GM19328 (cell line): ENCODE results near the gene ADAMTSL2.
"Not testable (repeated sequence)": the region's sequence is repeated elsewhere in the genome, so short reads cannot be mapped to it uniquely, and the experiment has no call there.

ENCODE experiments used
- ATAC-seq: cut with Tn5 transposase; IDR thresholded peaks from one replicate; pipeline ENCODE4 v1.9.1; 2021; ENCODE audit warnings: mild to moderate bottlenecking, moderate library complexity; ENCODE audit not compliant: unreplicated experiment

The ADAMTSL2 gene

DNA sequence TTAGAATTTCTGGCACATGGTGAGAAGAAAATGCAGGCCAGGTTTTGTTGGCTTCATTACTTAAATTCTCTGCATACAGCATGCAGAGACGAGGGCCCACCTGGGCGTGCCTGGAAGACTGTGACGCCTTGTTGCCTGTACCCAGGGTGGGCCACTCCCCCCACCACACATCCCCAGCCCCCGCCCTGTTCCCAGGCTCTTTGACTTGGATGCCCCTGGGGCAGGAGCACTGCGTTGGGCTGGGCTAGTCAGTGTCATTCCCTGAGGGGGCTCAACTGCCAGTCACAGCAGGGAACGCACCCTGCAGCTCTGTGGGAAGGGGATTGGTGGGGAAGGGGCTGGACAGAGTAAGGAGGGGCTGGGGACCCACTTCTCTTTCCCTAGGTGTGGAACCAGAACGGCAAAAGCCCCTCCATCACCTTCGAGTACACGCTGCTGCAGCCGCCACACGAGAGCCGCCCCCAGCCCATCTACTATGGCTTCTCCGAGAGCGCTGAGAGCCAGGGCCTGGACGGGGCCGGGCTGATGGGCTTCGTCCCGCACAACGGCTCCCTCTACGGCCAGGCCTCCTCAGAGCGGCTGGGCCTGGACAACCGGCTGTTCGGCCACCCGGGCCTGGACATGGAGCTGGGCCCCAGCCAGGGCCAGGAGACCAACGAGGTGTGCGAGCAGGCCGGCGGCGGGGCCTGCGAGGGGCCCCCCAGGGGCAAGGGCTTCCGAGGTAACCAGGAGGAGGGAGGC, 19.6 kb downstream of the ADAMTSL2 start:
- ATAC-seq, result no peak

DNA sequence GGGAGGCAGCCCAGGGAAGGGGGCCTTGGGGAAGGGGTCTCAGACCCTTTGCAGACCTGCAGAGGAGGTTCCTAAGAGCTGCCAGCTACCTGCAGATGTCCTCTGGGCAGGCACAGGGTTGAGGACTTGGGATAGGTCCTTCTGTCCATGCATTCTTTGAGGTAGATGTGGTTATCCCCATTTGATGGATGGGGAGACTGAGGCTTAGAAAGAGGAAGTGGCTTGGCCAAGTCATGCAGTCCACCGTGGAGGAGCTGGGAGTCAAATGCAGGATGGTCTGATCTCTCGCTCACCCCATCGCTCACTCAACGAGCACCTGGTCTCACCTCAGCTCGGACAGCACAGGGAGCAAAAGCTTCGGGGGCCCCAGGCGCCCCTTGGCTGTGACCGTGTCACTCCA, 20.2 kb downstream of the ADAMTSL2 start:
- no peak for ATAC-seq

DNA sequence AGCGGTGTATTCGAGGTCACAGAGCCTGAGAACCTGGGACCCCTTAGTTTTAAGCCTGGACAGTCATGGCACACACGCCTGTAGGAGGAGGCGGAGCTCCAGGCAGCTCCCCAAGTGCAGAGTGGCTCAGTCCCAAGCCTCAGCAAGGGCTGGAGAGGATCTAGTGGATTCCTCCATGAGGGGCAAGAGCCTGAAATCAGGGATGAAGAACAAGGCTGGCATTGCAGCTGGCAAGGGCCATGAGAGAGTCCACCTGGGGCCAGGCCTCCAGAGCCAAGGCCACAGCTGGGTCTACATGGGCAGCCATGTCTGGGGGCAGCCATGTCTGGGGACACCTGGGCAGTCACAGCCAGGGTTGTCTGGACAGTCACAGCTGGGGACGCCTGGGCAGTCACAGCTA, 21.9 kb downstream of the ADAMTSL2 start:
- no peak for ATAC-seq

DNA sequence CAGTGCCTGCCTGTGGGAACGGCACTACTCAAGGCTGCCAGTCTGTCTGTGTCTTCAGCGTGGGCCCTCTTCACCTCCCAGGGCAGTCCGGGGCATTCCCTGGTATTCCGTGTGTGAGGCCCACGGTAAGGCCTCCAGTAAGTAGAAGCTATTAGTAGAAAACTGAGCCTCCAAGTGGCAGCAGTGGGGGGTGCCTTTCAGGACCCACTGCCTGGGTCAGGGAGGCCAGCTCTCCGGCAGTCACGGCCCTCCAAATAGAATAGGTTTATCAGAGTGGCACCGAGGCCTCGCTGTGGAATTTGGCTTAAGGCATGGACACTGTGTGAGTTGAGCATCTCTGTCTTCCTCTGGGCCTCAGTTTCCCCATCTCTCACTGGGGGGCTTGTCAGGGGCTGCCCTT, 23.1 kb downstream of the ADAMTSL2 start:
- no peak for ATAC-seq

DNA sequence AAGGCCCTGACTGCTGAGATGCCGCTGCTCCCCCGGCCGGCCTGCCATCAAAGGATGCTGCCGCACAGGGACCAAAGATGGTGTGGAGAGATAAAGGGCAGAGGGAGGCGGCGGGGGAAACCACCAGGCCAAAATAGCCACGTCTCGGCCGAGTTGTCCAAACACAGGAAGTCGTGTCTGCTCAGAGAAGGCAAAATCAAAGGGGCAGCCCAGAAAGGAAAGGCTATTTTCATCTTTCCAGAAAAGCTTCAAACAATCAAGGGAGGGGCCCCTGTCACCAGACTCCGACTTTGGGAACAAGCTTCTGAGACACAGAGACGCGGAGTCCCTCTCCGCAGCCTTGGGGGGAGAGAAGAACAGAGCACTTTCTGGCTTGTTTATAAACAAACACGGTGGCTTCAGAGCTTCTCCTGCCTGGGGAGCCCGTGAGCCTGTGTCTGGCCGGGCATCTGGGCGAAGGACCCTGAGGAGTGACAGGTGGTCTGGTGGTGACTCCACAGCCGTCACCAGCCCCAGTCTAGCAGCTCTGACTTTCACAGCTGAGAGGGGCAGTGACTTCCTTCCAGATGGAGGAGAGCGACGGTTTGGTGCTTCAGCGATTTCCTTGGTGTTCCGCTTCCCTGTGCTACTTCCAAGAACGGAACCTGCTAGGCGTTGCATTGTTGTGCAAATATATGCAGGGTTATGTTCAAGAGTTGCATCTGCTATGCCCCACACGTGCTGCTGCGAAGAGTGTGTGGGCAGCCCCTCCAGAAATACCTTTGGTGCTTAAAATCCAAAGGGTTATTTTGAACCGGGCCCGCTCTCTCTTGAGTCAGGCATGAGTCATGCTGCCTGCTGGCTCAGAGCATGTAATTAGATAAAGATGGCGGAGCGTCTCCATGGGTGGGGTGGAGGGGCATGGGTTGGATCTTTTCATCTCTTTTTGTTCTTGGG, 24.0 kb downstream of the ADAMTSL2 start:
- ATAC-seq, result no peak

DNA sequence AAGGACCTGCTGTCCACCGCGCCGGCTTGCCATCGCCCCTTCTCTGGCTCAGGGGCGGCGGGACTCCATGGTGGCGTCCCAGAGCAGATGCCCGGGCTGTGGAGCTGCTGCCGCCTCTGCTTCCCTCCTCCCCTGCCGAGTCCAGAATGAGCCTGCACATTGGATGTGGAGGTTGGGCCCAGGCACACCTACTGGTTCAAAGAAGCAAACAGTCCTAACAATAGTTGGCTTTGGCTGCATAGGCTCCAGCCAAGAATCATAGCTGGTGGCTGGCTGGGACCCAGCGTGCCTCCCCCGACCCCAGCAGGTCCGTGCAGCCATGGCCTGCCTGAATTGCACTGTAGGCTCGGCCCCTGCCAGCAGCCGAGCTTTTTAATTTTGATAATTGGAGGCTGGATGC, 25.8 kb downstream of the ADAMTSL2 start:
- no peak for ATAC-seq

DNA sequence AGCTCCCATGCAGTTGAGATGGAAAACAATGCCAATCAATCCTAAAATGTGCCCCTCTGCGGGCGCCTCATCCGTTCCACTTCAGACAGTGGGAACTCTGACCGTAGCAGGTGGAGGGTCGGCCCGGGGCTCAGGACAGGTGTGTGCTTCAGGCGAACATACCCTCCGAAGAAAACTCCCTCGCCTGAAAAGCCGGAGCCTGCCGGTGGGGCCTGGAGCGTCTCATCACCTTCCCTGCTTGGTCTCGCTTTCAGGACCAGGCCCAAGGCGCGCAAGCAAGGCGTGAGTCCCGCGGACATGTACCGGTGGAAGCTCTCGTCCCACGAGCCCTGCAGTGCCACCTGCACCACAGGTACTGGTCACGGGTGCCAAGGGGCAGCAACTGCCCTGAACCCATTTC, 26.4 kb downstream of the ADAMTSL2 start:
- no peak for ATAC-seq

DNA sequence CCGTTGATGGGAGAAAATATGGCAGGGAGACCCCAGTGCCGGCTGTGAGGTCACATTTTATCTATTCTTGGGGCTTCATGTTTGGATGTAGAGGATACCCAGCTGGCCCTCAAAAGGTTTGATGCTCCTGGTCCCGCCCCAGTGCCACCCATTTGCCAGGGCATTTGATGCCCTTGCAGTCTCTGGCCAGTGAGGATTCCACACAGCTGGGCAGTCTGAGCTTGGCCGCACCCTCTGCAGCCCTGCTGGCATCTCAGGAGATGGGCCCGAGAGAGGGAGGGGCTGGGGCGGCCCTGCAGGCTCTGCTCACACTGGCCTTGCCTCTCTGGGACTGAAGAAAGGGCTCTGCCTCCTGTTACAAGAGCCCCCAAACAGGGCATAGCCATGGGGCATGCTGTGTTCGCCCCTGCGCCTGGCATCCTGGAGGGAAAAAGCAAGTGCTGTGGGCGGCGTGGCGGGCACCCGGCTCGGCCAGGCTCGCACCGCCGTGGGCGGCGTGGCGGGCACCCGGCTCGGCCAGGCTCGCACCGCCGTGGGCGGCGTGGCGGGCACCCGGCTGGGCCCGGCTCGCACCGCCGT, 27.6 kb downstream of the ADAMTSL2 start:
- ATAC-seq, result no peak

DNA sequence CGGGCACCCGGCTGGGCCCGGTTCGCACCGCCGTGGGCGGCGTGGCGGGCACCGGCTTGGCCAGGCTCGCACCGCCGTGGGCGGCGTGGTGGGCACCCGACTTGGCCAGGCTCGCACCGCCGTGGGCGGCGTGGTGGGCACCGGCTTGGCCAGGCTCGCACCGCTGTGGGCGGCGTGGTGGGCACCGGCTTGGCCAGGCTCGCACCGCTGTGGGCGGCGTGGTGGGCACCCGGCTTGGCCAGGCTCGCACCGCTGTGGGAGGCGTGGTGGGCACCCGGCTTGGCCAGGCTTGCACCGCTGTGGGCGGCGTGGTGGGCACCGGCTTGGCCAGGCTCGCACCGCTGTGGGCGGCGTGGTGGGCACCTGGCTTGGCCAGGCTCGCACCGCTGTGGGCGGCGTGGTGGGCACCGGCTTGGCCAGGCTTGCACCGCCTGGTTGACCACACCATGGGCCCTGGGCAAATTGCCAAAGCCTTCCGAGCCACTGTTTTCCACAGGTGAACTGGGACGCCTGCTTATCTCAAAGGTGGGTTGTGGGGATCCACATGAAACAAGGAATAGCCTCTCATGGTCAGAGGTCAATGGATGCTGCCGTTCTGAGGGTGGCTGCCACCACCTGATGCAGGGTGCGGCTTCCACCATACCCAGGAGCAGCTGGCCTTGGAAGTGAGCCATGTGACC, 28.2 kb downstream of the ADAMTSL2 start:
- no peak for ATAC-seq

DNA sequence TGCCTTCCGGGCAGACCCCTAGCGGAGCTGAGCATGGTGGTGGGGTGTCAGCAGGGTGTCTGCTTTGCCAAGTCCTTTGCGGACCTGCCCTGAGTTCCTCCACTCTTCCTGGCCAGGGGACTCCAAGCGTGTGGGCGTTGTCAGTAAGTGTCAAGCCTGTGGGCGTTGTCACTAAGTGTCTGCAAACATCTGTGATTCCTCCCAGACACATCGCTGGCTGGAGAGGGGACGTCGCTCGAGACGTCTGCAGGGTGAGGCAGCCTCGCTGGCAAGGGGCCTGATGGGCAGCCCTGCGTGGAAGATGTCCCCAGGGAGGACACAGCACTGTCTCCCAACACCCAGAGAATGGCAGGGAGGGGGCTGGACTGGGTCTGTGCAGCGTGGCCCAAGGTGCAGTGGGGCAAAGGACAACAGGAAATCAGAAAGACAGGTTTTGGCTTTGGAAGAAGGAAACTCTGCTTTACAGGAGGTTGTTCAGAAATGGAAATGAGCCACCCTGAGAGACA, 28.8 kb downstream of the ADAMTSL2 start:
- ATAC-seq, result no peak

DNA sequence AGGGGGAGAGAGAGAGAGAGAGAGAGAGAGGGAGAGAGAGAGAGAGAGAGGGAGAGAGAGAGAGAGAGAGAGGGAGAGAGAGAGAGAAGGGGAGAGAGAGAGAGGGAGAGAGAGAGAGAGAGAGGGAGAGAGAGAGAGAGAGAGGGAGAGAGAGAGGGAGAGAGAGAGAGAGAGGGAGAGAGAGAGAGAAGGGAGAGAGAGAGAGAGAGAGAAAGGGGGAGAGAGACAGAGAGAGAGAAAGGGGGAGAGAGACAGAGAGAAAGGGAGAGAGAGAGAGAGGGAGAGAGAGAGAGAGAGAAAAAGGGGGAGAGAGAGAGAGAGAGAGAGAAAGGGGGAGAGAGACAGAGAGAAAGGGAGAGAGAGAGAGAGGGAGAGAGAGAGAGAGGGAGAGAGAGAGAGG, 29.3 kb downstream of the ADAMTSL2 start:
- ATAC-seq, result not testable (repeated sequence)

DNA sequence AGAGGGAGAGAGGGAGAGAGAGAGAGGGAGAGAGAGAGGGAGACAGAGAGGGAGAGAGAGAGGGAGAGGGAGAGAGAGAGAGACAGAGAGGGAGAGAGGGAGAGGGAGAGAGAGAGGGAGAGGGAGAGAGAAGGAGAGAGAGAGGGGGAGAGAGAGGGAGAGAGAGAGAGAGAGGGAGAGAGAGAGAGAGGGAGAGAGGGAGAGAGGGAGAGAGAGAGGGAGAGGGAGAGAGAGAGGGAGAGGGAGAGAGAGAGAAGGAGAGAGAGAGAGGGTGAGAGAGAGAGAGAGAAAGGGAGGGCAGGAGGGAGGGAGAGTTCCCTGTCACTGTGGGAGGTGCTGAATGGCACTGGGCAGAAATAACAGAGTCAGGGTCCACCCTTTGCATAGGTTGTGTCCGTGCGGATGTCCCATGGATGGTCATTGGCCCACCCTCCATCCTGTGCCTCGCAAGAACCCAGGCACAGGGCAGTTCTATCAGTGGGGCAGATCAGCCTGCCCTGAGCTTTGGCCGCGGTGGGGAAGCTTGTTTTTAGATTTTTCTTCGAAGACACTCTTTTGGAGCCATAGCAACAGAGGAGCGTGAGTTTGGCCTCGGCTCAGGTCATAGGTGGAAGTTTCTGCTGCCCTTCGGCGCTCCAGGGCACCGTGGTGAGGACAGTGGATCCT, 30.1 kb downstream of the ADAMTSL2 start:
- ATAC-seq, result no peak

DNA sequence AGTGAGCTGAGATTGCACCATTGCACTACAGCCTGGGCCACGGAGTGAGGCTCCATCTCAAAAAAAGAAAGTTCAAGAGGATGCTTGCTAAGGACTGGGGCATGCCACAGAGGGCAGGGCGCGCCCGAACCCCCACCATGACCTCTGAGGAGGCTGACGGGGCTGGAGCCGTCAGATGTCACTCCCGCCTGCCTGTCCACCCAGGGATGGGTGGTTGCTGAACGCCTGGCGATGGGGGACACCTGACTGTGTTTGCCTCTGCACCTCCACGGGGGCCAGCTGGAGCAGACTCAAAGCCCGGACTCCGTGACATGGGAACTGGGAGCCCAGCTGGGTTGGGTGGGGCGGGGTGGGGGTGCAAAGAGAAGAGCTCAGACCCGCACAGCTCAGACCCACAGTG, 31.9 kb downstream of the ADAMTSL2 start:
- no peak for ATAC-seq

DNA sequence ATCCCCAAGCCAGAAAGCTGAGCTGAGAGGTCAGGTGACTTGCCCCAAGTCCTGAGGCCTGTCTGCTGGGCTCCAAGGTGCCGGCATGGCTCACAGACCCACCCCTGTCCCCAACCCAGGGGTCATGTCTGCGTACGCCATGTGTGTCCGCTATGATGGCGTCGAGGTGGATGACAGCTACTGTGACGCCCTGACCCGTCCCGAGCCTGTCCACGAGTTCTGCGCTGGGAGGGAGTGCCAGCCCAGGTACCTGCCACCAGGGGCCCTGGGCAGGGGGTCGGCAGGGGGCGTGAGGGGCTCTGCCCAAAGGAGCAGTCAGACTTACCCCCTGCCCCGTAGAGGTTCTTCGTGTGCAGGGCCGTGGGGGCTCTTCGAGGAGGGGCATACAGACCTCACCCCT, 32.3 kb downstream of the ADAMTSL2 start:
- no peak for ATAC-seq

DNA sequence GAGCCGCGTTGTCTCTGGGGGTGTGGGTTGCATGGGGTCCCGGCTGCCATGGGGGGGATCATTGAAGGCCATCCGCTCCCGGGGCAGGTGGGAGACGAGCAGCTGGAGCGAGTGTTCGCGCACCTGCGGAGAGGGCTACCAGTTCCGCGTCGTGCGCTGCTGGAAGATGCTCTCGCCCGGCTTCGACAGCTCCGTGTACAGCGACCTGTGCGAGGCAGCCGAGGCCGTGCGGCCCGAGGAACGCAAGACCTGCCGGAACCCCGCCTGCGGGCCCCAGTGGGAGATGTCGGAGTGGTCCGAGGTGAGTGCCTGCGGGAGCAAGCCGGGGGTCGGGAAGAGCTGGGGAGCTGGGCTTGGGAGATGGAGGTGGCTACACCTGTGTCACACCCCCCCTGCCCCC, 33.7 kb downstream of the ADAMTSL2 start:
- ATAC-seq, result no peak

DNA sequence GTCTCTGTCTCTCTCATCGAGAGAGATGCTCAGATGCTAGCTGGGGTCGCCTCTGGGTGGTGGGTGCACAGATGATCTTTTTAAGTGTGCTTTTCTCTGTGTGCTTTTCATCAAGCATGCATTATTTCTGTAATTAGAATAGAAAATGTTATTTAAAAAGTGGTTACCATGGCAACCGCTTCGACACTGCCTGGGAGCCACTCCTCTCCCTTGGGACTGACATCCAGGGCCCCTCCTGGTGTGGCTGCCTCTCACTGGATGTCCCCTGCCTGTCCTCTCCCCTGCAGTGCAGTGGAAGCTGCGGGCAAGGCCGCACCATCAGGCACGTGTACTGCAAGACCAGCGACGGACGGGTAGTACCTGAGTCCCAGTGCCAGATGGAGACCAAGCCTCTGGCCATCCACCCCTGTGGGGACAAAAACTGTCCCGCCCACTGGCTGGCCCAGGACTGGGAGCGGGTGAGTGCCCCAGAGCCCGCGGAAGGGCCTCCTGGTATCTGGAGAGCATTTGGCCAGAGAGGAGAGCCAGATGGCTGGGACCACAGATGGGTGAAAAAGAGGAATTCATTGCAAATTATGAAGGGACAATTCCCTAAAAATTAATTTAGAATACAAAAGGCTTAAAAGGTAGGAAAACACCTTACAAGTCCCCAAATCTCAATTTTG, 34.7 kb downstream of the ADAMTSL2 start:
- ATAC-seq, result no peak

DNA sequence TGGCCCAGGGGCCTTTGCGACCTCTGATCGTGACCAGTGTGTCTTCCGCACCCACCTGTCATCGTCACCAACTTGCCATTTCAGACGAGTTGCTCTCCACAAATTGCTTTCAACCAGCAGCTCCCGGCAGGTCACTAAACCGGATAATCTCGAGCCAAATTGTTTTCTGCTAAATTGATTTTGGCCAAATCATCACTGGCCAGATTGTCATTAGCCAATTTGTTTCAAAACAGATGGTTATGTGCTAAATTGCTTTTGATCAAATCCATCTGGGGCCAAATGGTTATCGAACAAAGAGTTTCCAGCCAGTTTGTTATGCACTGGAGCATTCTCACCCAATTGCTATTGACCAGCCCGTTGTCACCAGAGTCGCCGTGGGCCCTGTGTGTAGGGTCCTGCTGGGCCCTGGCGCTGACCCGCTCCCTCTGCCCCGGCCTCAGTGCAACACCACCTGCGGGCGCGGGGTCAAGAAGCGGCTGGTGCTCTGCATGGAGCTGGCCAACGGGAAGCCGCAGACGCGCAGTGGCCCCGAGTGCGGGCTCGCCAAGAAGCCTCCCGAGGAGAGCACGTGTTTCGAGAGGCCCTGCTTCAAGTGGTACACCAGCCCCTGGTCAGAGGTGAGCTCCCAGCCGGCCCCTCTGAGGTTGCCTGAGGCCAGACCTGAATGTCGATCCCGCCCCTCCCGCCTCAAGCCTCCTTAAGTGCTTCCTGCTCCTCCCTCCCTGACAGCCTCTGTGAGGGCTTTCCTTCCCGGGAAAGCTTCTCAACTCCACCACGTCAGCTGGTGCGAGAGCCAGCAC, 35.6 kb downstream of the ADAMTSL2 start:
- no peak for ATAC-seq

DNA sequence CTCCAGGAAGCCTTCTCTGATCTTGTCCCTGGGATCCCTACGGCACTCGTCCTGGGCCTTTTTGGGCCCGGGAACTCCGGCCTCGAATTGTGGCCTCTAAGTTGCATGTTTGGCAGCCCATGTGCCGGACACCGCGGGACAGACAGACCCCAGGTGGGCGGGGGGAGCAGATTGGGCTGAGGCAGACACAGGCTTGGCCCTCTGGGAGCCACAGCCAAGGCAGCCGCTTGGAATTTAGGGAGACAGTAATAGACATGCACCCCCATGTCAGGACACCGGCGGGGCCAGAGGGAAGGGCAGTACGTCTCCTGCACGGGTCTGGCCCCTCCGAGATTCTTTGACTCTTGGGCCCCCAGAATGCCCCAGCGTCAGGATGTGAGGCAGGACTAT, 36.2 kb downstream of the ADAMTSL2 start:
- ATAC-seq, result no peak

DNA sequence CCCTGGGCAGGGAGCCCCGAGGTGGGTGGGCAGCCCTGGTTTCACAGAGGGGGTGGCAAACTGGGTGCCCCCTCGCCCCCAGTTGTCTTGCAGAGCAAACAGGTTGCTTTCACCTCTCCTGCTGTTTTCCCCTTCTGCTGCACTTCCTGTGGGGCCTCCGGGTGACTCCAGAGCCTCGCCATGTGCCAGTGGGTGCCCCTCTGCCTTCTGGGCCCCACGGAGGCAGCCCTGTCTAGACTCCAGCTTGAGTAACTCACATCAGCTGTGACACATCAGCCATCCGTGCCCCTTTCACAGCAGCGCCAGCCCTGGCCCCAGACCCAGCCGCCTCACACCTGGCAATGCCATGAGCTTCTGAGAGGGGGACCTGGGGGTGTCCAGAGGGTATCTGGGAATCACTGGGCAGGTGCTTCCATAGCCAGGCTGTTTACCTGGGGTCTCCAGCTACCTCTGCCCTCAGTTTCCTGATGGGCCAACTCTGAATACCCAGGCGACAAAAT, 36.9 kb downstream of the ADAMTSL2 start:
- no peak for ATAC-seq
